HL-60 (cell line): ENCODE results near the gene GPX3.

ENCODE experiments used
- CTCF ChIP-seq: IDR thresholded peaks from one replicate; pipeline ENCODE4 v1.5.1; 2011; ENCODE audit warnings: low read length, control low read depth, inconsistent platforms; ENCODE audit not compliant: insufficient read depth
- POLR2AphosphoS5 ChIP-seq: IDR thresholded peaks from 2 replicates; pipeline ENCODE4 v1.6.1; 2012; ENCODE audit warnings: low read depth
- REST ChIP-seq: IDR thresholded peaks from 2 replicates; pipeline ENCODE4 v1.6.1; 2012; ENCODE audit warnings: low read depth; ENCODE audit not compliant: insufficient replicate concordance
- SPI1 ChIP-seq: IDR thresholded peaks from 2 replicates; pipeline ENCODE4 v1.6.1; 2012; ENCODE audit warnings: low read depth, mild to moderate bottlenecking, borderline replicate concordance

GRCh38 chr5:151026088-151026487, 5.7 kb downstream of the GPX3 start:
- no peak for TF ChIP-seq CTCF
- TF ChIP-seq SPI1 = no peak
- TF ChIP-seq REST = no peak
- TF ChIP-seq POLR2AphosphoS5 = no peak
